Esophagus muscularis mucosa (tissue), 4 donors: ENCODE data around the gene GPRIN1. TPM values are rescaled to one million over a fixed set of nuclear protein-coding genes. Genes with fewer than 3 reads are reported as not detected.

Experiments
- DNase-seq: peaks from one replicate; pipeline ENCODE4 v3.0.0-alpha.2; 2017; ENCODE audit errors: extremely low spot score
- H3K27ac ChIP-seq, 4 donors: fragments of 200-600 bp; sonication (generic); replicated peaks in 1 of 4; 1 replicate in 3 of 4; 2 replicates in 1 of 4; pipeline ENCODE4 v1.5.1; 2016 to 2019; ENCODE audit warnings: mild to moderate bottlenecking in 1 of 4
- H3K27me3 ChIP-seq, 4 donors: fragments of 200-600 bp; sonication (generic); one replicate each; pipeline versions ENCODE4 v1.5.1 to v1.6.0; 2016 to 2019
- H3K36me3 ChIP-seq, 4 donors: fragments of 200-600 bp; sonication (generic); one replicate each; pipeline ENCODE4 v1.5.1; 2016 to 2019
- H3K4me1 ChIP-seq, 4 donors: fragments of 200-600 bp; sonication (generic); one replicate each; pipeline ENCODE4 v1.5.1; 2016 to 2019
- H3K4me3 ChIP-seq, 4 donors: fragments of 200-600 bp; sonication (generic); 1 replicate in 2 of 4; 2 replicates in 2 of 4; pipeline ENCODE4 v1.5.1; 2016 to 2019; ENCODE audit warnings: mild to moderate bottlenecking in 4 of 4, moderate library complexity in 1 of 4
- H3K9me3 ChIP-seq, 4 donors: fragments of 200-600 bp; sonication (generic); 1 replicate in 3 of 4; 2 replicates in 1 of 4; pipeline ENCODE4 v1.5.1; 2016 to 2019
- EP300 ChIP-seq: sonication (generic); formaldehyde crosslinking; IDR thresholded peaks from one replicate; pipeline ENCODE4 v1.6.1; 2017; ENCODE audit warnings: antibody characterized with exemption
- POLR2A ChIP-seq: fragments of 450-650 bp; IDR thresholded peaks from one replicate; pipeline ENCODE4 v1.6.1; 2017; ENCODE audit warnings: antibody characterized with exemption, moderate library complexity, mild to moderate bottlenecking, low read depth
- POLR2AphosphoS5 ChIP-seq, 2 donors: sonication (generic); formaldehyde crosslinking; IDR thresholded peaks; one replicate each; pipeline ENCODE4 v1.6.1; 2017; ENCODE audit warnings: antibody characterized with exemption in 2 of 2
- WGBS: methylation state at CpG from one replicate; pipeline ENCODE4 v1.1.5; 2018; 5-methylcytosine and 5-hydroxymethylcytosine counted together
- intact Hi-C: fragments of 100-400 bp; cut with DNase I; formaldehyde crosslinking; loops from one replicate; pipeline ENCODE4 v1.15.1; 2023
- total RNA-seq, 4 donors: library from RNA; depleted of rRNA; stranded (reverse); fragments of >200 nt; gene quantifications; one replicate each; pipeline versions ENCODE4 v1.1.0 to v1.2.1, GENCODE V29; 2016
- TF ChIP-seq, protein P1 (sequence below), 3 experiments: fragments of 200-600 bp in 2 of 3; fragments of 450-650 bp in 1 of 3; sonication (generic) in 2 of 3; IDR thresholded peaks; one replicate each; pipeline ENCODE4 v1.5.1; 2017 to 2019; ENCODE audit warnings: antibody characterized with exemption in 3 of 3, mild to moderate bottlenecking in 2 of 3, moderate library complexity in 1 of 3

The GPRIN1 gene
- total RNA-seq, 4 donors from 2014 or later = 0.42 to 1.0 (median 0.95) TPM

DNA sequence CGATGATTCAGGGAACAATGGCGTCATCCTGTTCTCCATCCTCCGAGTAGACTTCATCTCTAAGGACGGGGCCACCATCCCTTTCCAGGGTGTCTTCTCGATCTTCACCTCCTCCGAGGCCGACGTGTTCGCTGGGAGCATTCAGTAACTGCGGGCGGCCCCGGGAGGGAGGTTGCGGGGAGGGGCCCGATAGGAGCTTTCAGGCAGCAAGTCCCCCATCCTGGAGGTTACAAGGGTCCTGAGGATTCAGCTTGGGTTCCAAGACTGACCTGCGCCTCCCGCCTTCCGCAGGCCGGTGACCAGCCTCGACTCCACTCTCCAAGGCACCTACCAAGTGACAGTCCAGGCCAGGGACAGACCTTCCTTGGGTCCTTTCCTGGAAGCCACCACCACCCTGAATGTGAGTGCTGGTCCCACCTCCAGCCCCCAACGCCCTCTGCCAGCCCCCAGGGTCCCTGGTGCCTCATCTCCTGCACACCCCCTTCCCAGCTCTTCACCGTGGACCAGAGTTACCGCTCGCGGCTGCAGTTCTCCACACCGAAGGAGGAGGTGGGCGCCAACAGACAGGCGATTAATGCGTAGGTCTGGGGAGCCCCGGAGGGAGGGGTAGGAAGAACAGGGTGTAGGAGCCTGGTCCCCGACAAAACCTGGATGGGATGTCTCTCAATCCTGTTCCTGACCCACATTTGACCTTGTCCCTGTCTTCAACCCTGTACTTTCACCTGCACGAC, 20.8 kb downstream of the GPRIN1 start:
- Histone ChIP-seq H3K36me3 (no peaks in the 10 kb centered on the region), H3K27ac (no peak overlapping the region), H3K4me3 (no peak overlapping the region), H3K4me1 (no peaks in the 10 kb centered on the region), H3K9me3 (peaks cover 0 to 24% (median 16%) of the 10 kb centered on the region in 4 donors), H3K27me3 (peaks cover 0 to 18% (median 0%) of the 10 kb centered on the region in 4 donors)
- TF ChIP-seq POLR2A = no peak
- no peak for TF ChIP-seq POLR2AphosphoS5 (IDR thresholded peaks at IDR 0.05)
- TF ChIP-seq, protein P1, sequence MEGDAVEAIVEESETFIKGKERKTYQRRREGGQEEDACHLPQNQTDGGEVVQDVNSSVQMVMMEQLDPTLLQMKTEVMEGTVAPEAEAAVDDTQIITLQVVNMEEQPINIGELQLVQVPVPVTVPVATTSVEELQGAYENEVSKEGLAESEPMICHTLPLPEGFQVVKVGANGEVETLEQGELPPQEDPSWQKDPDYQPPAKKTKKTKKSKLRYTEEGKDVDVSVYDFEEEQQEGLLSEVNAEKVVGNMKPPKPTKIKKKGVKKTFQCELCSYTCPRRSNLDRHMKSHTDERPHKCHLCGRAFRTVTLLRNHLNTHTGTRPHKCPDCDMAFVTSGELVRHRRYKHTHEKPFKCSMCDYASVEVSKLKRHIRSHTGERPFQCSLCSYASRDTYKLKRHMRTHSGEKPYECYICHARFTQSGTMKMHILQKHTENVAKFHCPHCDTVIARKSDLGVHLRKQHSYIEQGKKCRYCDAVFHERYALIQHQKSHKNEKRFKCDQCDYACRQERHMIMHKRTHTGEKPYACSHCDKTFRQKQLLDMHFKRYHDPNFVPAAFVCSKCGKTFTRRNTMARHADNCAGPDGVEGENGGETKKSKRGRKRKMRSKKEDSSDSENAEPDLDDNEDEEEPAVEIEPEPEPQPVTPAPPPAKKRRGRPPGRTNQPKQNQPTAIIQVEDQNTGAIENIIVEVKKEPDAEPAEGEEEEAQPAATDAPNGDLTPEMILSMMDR (IDR thresholded peaks at IDR 0.05) = no peak
- TF ChIP-seq EP300 = no peak
- no peak for DNase-seq
- intact Hi-C loops = no loop called here
- 92% methylated on average over 26 of the region's 31 CpGs for WGBS

DNA sequence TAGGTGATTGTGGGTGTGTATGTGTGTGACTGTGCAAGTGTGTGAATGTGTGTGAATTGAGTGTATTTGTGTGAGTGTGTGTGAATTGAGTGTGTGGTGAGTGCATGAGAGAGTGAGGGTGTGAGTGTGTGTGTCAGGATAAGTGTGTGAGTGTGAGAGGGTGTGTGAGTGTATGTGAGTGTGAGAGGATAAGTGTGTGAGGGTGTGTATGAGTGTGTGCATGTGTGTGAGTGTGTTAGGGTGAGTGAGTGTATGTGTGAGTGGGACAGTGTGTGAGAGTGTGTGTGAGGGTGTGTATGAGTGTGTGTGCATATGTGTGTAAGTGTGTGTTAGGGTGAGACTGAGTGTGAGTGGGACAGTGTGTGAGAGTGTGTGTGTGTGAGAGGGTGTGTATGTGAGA, 21.7 kb downstream of the GPRIN1 start:
- no peak for DNase-seq
- TF ChIP-seq POLR2AphosphoS5 (IDR thresholded peaks at IDR 0.05) (no peak), POLR2A (no peak), EP300 (no peak)
- TF ChIP-seq, protein P1 (IDR thresholded peaks at IDR 0.05) = no peak
- peaks cover 0 to 9% (median 0%) of the 10 kb centered on the region in 4 donors for H3K27me3 ChIP-seq
- H3K27ac ChIP-seq = no peak overlapping the region
- H3K4me3 ChIP-seq = no peak overlapping the region
- H3K36me3 ChIP-seq = no peaks in the 10 kb centered on the region
- intact Hi-C loops = no loop called here
- H3K4me1 ChIP-seq = no peaks in the 10 kb centered on the region
- peaks cover 0 to 26% (median 16%) of the 10 kb centered on the region in 4 donors for H3K9me3 ChIP-seq

DNA sequence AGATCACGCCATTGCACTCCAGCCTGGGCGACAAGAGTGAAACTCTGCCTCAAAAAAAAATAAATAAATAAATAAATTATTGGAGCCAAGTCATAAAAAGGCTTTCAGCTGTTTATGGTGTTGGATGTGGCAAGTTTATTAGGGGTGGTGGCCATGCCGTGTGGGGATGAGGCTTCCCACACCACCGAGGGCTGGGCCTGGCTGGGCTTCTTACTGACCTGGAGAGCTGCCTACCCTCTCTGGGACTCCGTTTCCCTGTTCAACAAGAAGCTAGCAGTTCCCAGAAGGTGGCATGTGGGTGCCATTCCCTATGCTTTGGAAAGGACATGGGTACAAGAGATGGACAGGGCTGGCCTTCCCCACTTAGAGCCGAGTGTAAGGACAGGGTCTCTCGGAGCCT, 22.6 kb downstream of the GPRIN1 start:
- DNase-seq = no peak
- intact Hi-C loops = no loop called here
- Histone ChIP-seq H3K36me3 (no peaks in the 10 kb centered on the region), H3K4me3 (no peak overlapping the region), H3K9me3 (peaks cover 0 to 26% (median 16%) of the 10 kb centered on the region in 4 donors), H3K27me3 (no peaks in the 10 kb centered on the region), H3K4me1 (no peaks in the 10 kb centered on the region), H3K27ac (no peak overlapping the region)
- WGBS = 89% methylated on average over 7 of the region's 7 CpGs
- TF ChIP-seq EP300 = no peak
- TF ChIP-seq, protein P1 (IDR thresholded peaks at IDR 0.05) = no peak
- TF ChIP-seq POLR2AphosphoS5 (IDR thresholded peaks at IDR 0.05) = no peak
- no peak for TF ChIP-seq POLR2A

DNA sequence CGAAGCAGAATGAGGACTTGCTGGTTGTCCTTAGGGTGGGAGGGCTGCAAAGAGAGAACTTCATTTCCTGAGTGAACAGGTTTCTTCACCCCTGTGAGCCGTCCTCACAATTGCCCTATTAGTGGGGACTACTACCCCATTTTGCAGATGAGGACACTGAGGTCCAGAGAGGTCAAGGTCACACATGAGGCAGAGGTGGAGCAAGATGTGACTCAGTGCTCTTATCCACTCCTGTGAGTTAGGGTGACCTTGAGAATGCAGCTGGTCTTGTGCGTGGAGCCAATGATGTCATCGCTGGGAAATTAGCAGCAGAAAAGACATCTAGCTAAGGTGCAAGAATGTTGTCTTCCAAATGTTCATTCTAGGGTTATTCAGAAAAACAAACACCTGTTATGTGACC, 26.9 kb downstream of the GPRIN1 start:
- DNase-seq = no peak
- Histone ChIP-seq H3K36me3 (no peaks in the 10 kb centered on the region), H3K27me3 (no peaks in the 10 kb centered on the region), H3K4me1 (no peaks in the 10 kb centered on the region), H3K27ac (no peak overlapping the region), H3K4me3 (no peak overlapping the region), H3K9me3 (peaks cover 0 to 26% (median 16%) of the 10 kb centered on the region in 4 donors)
- 77% methylated on average over 3 of the region's 4 CpGs for WGBS
- TF ChIP-seq EP300 (no peak), POLR2AphosphoS5 (IDR thresholded peaks at IDR 0.05) (no peak), POLR2A (no peak)
- TF ChIP-seq, protein P1 (IDR thresholded peaks at IDR 0.05) = no peak
- intact Hi-C loops = no loop called here

DNA sequence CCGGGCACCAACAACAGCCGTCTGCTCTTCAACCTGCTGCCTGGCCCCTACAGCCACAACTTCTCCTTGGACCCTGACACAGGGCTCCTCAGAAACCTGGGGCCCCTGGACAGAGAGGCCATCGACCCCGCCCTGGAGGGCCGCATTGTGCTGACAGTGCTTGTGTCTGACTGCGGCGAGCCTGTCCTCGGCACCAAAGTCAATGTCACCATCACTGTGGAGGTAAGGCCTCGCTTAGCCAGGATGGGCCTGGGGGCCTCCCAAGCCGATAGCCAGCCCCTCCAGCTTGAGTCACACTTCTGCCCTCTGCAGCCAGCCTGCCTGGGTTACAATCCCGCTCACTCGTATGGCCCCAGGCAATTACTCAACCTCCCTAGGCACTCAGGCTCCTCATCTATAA, 28.6 kb downstream of the GPRIN1 start:
- Histone ChIP-seq H3K9me3 (peaks cover 0 to 23% (median 16%) of the 10 kb centered on the region in 4 donors), H3K27ac (no peak overlapping the region), H3K4me1 (no peaks in the 10 kb centered on the region), H3K27me3 (peaks cover 0 to 2% (median 0%) of the 10 kb centered on the region in 4 donors), H3K36me3 (no peaks in the 10 kb centered on the region), H3K4me3 (no peak overlapping the region)
- TF ChIP-seq POLR2AphosphoS5 (IDR thresholded peaks at IDR 0.05) (no peak), EP300 (no peak), POLR2A (no peak)
- TF ChIP-seq, protein P1 (IDR thresholded peaks at IDR 0.05) = no peak
- no peak for DNase-seq
- intact Hi-C loops = no loop called here
- WGBS = 70% methylated on average over 3 of the region's 12 CpGs
